ENCODE results near the gene FTO.
A peak's percentile ranks its signal among the peaks of the same experiment; 100 is the strongest.

Gene FTO

DNA sequence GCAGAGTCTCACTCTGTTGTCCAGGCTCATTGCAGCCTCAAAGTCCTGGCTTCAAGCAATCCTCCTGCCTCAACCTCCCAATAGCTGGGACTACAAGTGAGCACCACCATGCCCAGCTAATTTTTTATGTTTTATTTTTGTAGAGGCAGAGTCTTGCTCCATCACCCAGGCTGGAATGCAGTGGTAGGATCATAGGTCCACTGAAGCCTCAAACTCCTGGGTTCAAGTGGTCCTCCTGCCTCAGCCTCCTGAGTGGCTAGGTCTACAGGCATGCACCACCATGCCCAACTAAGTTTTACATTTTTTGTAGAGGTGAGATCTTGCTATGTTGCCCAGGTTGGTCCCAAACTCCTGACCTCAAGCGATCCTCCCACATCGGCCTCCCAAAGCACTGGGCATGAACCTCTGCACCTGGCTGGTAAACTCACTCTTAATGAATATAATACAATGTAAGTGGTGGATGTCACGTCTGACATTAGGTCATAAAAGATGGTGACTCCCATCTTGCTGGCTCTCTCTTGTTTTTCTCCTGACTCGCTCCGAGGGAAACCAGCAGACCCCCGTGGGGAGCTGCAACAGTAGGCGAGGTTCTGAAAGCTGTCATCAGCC is 456.4 kb downstream of the FTO start:
- no peak for ATAC-seq

DNA sequence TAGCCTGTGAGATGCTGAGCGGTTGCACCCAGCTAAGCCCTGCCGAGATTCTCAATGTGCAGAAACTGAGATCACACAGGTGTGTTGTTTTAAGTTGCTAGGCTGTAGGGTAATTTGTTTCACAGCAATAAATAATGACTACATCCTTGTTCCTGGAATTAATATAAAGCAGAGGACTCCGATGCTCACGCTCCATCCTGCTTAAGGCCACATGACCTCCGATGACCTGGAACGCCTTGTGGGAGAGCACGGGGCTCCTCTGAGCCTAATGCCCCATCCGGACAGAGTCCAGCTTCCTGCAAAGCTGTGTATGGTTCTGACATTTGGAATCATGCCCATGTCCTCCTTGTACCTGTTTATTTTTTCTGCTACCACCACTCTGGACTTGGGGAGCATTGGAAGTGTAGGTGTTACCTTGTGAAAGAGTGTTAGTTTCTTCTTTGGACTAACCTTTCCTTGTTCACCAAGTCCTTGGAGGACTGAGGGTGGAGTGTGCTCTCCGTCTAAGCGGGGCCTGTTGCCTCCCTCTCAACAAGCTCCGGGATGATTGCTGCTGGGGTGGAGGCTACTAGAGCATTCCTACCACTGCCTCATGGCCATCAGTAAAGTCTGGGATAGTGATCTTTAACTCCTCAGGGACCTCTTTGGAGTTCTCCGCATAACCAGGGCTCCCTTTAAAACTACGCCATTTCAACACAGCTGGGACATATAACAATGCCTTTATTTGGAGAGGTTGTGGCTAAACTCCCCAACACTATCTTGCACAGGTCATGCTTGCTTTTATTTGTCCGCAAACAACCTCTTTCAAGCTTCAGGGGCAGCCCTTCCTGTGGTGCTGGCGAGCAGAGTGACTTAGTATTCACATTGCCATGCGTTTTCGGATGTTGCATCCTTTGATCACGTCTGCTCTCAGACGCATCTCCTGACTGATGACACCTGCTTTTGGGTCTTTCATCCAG is 457.3 kb downstream of the FTO start:
- no peak for ATAC-seq
- no peaks in the 10 kb centered on the region for H3K4me1 Mint-ChIP-seq
- no peak overlapping the region for H3K4me3 Mint-ChIP-seq
- H3K9me3 Mint-ChIP-seq: peaks cover 9 to 17% of the 10 kb centered on the region in 2 donors
- H3K27me3 Mint-ChIP-seq: peaks cover 6% of the 10 kb centered on the region
- H3K27ac Mint-ChIP-seq: peak overlapping the region in 1 of 2 donors; percentile 35
- DNase-seq: no peak

More for the DNA sequence above, 456.4 kb downstream of the FTO start:
- H3K27ac Mint-ChIP-seq: peak overlapping the region in 1 of 2 donors; percentile 35
- no peak overlapping the region for H3K4me3 Mint-ChIP-seq
- H3K9me3 Mint-ChIP-seq: peaks cover 13 to 26% of the 10 kb centered on the region in 2 donors
- peaks cover 6% of the 10 kb centered on the region for H3K27me3 Mint-ChIP-seq
- no peak for DNase-seq
- H3K4me1 Mint-ChIP-seq: no peaks in the 10 kb centered on the region

DNA sequence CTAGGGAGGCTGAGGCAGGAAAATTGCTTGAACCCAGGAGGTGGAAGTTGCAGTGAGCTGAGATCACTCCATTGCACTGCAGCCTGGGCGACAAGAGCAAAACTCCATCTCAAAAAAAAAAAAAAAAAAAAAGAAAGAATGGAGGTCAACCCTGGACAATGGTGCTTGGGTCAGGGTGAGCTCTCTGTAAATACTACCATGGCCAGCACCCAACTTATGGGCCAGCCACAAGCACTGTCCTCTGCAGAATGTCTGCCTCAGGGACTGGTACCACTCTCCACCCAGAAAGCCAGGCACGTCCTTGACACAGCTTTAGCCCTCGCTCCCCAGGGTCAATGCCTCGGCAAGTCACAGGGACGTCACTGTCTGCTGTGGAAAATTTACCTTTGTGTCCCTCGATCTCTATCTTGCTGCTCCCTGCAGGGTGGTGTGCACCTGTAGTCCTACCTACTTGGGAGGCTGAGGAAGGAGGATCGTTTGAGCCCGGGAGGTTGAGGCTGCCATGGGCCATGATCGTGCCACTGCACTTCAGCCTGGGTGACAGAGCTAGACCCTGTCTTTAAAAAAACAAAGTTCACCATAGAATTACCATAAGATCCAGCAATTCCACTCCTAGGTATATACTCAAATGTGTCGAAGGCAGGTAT is 459.4 kb downstream of the FTO start:
- H3K4me3 Mint-ChIP-seq: no peak overlapping the region
- no peak for ATAC-seq
- H3K4me1 Mint-ChIP-seq: no peaks in the 10 kb centered on the region
- no peak overlapping the region for H3K27ac Mint-ChIP-seq
- peaks cover 6% of the 10 kb centered on the region for H3K27me3 Mint-ChIP-seq
- peaks cover 8 to 9% of the 10 kb centered on the region in 2 donors for H3K9me3 Mint-ChIP-seq
- no peak for DNase-seq

GRCh38 chr16:54164789-54165173 is 460.8 kb downstream of the FTO start:
- Mint-ChIP-seq H3K4me3 (no peak overlapping the region), H3K9me3 (no peaks in the 10 kb centered on the region), H3K27me3 (peaks cover 6% of the 10 kb centered on the region), H3K4me1 (no peaks in the 10 kb centered on the region), H3K27ac (no peak overlapping the region)
- DNase-seq (no peak), ATAC-seq (no peak)

DNA sequence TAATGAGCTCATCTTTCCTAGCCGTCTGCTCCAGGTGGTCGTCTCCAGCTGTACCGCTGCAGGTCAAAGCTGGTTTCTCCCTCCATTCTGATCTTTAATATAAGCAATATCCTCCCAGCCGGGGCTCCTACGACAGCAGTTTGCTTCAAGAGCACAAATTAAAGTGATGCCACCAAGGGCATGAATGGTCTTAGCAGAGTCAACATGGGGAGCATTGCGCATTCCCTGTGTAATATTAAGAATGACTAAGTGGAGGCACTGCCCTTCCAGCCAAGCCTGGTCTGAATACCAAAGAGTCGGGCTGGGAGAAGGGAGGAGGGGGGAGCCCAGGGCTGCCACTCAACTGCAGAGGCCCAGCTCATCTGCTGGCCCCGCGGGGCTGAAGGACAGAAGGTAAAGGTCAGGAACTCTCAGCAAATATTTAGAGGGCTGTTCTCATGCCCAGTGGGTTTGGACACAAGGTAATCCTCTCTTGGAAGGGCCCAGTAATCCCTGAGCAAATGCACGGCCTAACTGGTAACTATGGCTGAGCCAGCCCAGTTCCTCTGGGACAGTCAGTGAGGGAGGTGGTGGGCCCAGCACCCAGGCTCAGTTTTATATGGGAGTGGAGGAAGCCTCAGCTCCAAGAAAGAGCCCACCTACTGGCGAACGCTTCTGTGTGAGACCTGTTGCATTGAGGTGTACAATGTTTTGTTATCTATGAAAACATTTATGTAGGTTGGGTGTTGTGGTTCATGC is 461.4 kb downstream of the FTO start:
- no peak for DNase-seq
- H3K4me3 Mint-ChIP-seq: no peak overlapping the region
- peaks cover 6% of the 10 kb centered on the region for H3K27me3 Mint-ChIP-seq
- no peaks in the 10 kb centered on the region for H3K9me3 Mint-ChIP-seq
- ATAC-seq: no peak
- H3K4me1 Mint-ChIP-seq: no peaks in the 10 kb centered on the region
- no peak overlapping the region for H3K27ac Mint-ChIP-seq

- Mint-ChIP-seq H3K27me3 (peaks cover 6% of the 10 kb centered on the region), H3K9me3 (no peaks in the 10 kb centered on the region), H3K4me3 (no peak overlapping the region), H3K4me1 (no peaks in the 10 kb centered on the region), H3K27ac (peak overlapping the region in 1 of 2 donors; percentile 35)
- no peak for ATAC-seq
- DNase-seq: no peak
Measured at GRCh38 chr16:54165912-54166865, 462.2 kb downstream of the FTO start.

- no peak for ATAC-seq
- DNase-seq: no peak
- H3K9me3 Mint-ChIP-seq: no peaks in the 10 kb centered on the region
- no peaks in the 10 kb centered on the region for H3K4me1 Mint-ChIP-seq
- peaks cover 9% of the 10 kb centered on the region for H3K27me3 Mint-ChIP-seq
- no peak overlapping the region for H3K27ac Mint-ChIP-seq
- no peak overlapping the region for H3K4me3 Mint-ChIP-seq
Measured at GRCh38 chr16:54169112-54169511, 465.2 kb downstream of the FTO start.

GRCh38 chr16:54171626-54172537 is 467.9 kb downstream of the FTO start:
- Mint-ChIP-seq H3K4me3 (no peak overlapping the region), H3K27ac (no peak overlapping the region), H3K9me3 (no peaks in the 10 kb centered on the region), H3K27me3 (peaks cover 20% of the 10 kb centered on the region), H3K4me1 (no peaks in the 10 kb centered on the region)
- ATAC-seq: no peak
- DNase-seq: no peak

DNA sequence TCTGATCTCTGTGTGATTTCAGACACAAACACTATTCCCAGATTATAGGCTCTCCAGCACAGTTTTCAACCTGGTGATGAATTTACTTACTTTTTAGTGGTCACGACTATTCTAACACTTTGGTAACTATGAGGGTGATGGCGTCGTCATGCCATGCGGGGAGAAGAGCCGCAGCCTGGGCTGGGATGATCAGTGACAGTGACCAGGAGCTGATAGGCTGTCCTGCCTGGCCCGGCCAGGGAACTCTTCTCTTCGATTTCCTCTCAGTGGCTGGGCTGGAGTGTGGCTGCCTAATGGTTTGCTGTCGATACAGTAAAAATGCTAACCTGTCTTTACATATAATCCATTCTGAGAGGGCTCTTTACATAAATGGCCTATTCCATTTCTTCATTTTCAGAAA is 469.5 kb downstream of the FTO start:
- H3K4me3 Mint-ChIP-seq: no peak overlapping the region
- DNase-seq (no peak), ATAC-seq (no peak)
- peak overlapping the region in 1 of 2 donors; percentile 77 for H3K27ac Mint-ChIP-seq
- H3K27me3 Mint-ChIP-seq: peaks cover 32% of the 10 kb centered on the region
- H3K4me1 Mint-ChIP-seq: no peaks in the 10 kb centered on the region
- H3K9me3 Mint-ChIP-seq: no peaks in the 10 kb centered on the region

GRCh38 chr16:54174201-54174600 is 470.2 kb downstream of the FTO start:
- Mint-ChIP-seq H3K9me3 (no peaks in the 10 kb centered on the region), H3K27ac (no peak overlapping the region), H3K4me1 (no peaks in the 10 kb centered on the region), H3K27me3 (peaks cover 35% of the 10 kb centered on the region), H3K4me3 (no peak overlapping the region)
- DNase-seq: no peak
- ATAC-seq: no peak

DNA sequence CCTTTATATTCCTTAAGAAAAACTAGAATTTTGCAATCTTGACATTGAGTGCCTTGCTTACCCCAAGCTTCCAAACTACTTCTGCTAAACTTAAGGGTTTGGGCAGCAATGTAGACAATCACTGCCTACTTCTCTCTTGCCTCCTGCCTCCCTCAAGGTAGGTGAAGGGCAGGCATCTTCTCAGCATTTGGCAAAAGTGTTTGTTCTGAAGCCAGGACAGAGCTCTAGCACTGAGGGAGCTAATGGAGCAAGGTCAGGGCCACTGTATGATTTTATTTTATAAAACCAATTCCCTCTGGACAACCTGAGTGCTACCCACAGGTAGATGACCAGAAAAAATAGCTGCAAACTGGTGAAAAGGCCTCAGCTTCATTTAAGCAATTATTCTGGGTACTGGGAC is 470.8 kb downstream of the FTO start:
- Mint-ChIP-seq H3K27ac (no peak overlapping the region), H3K9me3 (no peaks in the 10 kb centered on the region), H3K4me3 (no peak overlapping the region), H3K4me1 (no peaks in the 10 kb centered on the region), H3K27me3 (peaks cover 35% of the 10 kb centered on the region)
- DNase-seq: no peak
- no peak for ATAC-seq

DNA sequence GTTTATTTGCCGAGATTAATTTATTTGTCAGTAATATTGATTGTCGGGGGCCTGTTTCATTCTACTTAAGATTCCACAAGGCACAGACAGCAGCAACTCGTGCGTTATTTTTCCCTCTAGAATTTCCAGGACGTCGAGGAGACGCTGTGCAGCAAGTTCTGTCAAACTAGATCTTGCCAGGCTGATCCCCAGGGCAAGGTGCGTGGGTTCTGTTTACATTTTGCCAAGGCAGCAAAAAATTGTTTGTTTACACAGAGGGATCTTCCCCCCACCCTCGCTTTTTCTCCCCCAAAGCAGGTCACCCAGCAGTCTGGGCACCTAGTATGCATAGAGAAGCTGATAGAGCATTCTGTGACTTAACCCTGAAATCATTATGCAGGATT is 471.2 kb downstream of the FTO start:
- H3K4me1 Mint-ChIP-seq: no peaks in the 10 kb centered on the region
- H3K4me3 Mint-ChIP-seq: no peak overlapping the region
- H3K27ac Mint-ChIP-seq: no peak overlapping the region
- no peaks in the 10 kb centered on the region for H3K9me3 Mint-ChIP-seq
- no peak for DNase-seq
- ATAC-seq: no peak
- H3K27me3 Mint-ChIP-seq: peaks cover 35% of the 10 kb centered on the region

DNA sequence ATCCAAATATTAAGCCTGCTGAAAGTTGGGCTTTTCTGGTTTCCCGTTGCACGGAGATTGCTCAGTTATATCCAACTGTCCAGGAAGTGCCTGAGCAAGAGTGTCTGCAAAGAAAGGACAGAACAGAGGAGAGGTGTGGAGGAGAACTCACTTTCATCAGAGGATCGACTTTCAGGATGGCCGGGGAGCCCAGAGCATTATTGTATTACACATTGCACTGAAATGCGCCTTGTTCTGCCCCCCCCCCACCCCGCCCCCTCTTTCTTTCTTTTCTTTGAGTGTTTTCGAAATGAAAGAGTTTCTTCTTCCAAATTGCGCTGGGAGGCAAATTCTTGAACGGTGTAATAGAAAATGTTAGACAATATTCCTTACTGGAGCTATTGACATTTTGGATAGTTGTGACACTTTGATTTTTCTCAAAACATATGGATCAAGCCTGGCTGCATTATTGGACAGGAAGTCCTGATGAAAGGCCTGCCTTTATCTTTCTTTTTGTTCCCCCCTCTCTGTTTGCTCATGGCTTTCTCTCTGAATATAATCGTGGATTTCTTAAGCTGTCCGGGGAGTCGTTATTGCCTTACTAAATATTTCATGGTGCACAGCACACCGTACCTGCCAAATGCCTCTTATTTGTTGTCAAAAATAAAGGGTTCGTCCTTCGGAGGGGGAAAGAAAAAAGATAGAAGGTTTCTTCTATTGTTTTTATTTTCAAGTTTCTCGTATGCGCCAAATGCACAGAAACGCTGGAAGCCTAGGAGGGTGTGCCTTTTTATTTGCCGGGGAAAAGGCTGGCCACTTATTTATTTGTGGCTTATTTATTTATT is 471.8 kb downstream of the FTO start:
- H3K9me3 Mint-ChIP-seq: no peaks in the 10 kb centered on the region
- peaks cover 35% of the 10 kb centered on the region for H3K27me3 Mint-ChIP-seq

More for the DNA sequence above, 471.8 kb downstream of the FTO start:
- DNase-seq (no peak), ATAC-seq (no peak)
- Mint-ChIP-seq H3K27ac (no peak overlapping the region), H3K4me1 (no peaks in the 10 kb centered on the region), H3K4me3 (no peak overlapping the region)
